ENCODE measurements around the gene SRXN1. TPM values are rescaled to one million over a fixed set of nuclear protein-coding genes. Genes with fewer than 3 reads are reported as not detected.

SRXN1 gene
- total and polyA plus RNA-seq, 2 experiments from 2014 or later: 21.4 to 21.6 TPM

DNA sequence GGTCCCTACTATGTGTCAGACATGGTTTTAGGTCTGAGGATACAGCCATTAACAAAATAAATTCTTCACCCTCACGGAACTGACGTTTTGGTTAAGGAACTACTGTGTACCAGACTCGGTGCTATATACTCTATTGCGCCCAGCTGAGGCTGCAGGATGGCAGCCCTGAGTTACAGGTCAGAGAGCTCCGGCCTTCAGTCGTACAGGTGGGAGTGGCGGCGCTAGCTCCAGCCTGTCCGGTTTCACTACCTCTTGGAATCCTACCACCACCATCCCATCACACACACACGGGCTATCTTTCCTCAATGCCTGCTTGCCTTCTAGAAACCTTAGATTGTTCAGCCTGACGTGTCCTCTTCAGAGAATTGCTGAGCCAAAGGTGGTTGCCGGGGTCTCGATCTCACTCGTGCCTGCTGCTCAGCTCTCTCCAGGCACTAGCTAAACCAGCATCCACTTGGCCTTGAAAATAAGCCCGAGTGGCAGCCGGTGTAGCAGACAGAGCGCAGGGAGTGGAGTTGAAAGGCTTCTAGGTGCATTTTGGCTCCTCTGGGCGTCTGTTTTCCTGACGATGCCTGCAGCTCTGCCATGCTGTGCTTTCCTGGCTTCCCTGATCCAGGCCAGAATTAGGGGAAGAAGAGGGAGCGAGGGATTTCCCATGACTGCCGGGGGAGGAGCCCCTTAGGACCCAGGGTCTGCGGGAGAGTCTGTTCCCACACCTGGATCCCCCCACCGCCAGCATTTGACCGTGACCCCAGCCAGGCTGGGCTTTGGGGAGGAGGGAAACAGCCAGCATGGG, 41.8 kb downstream of the SRXN1 start:
- Histone ChIP-seq H3K9me3 (ENCODE audit: low read depth) (no peaks in the 10 kb centered on the region), H3K4me3 (no peak overlapping the region), H3K4me1 (ENCODE audit: low read depth) (no peaks in the 10 kb centered on the region), H3K27ac (no peak overlapping the region), H3K36me3 (no peaks in the 10 kb centered on the region), H3K27me3 (peaks cover 27% of the 10 kb centered on the region)
- DNase-seq (ENCODE audit: low read depth in 1 of 2, low spot score in 1 of 2): no peak
- TF ChIP-seq, protein P1, sequence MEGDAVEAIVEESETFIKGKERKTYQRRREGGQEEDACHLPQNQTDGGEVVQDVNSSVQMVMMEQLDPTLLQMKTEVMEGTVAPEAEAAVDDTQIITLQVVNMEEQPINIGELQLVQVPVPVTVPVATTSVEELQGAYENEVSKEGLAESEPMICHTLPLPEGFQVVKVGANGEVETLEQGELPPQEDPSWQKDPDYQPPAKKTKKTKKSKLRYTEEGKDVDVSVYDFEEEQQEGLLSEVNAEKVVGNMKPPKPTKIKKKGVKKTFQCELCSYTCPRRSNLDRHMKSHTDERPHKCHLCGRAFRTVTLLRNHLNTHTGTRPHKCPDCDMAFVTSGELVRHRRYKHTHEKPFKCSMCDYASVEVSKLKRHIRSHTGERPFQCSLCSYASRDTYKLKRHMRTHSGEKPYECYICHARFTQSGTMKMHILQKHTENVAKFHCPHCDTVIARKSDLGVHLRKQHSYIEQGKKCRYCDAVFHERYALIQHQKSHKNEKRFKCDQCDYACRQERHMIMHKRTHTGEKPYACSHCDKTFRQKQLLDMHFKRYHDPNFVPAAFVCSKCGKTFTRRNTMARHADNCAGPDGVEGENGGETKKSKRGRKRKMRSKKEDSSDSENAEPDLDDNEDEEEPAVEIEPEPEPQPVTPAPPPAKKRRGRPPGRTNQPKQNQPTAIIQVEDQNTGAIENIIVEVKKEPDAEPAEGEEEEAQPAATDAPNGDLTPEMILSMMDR (IDR thresholded peaks at IDR 0.05; ENCODE audit: low read depth, low read length): no peak

DNA sequence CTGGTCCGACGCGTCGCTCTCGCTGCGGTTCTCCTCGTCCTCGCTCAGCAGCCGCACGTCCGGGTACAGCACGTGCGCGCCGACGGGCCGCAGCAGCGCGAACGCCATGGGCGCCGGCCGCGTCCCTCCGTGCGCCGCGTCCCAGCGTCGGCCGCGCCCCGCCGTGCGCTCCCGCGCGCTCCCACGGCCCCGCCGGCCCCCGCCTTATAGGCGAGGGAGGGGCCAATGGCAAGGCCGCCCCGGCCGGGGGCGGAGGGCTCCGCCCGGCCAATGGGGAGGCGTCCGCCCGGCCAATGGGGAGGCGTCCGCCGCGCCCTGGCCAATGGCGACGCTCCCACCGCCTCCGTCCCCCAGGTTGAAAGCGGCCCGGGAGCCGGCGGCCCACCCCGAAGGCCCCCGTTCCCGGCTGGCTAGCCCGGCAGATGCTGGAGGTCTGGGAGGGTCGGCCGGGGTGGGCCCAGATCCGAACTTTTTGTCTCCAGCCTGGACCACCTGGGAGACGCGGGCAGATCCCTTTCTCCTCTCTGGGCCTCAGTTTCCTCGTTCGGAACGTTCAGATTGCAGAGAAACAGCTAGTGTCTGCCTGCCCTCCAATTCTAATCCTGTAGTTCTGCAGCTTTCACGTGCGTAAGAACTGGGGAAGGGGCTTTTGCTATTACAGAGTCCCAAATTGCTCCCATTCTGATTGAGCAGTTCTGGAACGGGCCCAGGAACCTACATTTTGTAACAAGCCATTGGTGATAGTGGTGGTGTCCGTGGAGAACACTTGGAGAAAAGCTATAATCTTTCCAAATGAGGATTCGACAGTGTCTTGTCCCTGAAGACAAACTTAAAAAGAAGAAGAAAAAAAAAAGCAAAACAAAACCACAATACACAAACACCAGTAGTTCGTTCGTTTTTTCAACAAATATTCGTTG, 42.6 kb downstream of the SRXN1 start, which contains the start of gene TCF15:
TCF15 (minus strand) TSS at position 180 of the 917 bp plus-strand sequence; CDS start at position 108, 72 bp downstream.
- Histone ChIP-seq H3K9me3 (ENCODE audit: low read depth) (no peaks in the 10 kb centered on the region), H3K4me1 (ENCODE audit: low read depth) (no peaks in the 10 kb centered on the region), H3K27me3 (peaks cover 27% of the 10 kb centered on the region), H3K4me3 (peak within 1 kb of the TSS; percentile 27), H3K27ac (no peak within 1 kb of the TSS), H3K36me3 (no peaks in the 10 kb centered on the region)
- TF ChIP-seq, protein P1 (IDR thresholded peaks at IDR 0.05; ENCODE audit: low read depth, low read length): no peak
- DNase-seq (ENCODE audit: low read depth in 1 of 2, low spot score in 1 of 2): peak; percentile 44 to 86

DNA sequence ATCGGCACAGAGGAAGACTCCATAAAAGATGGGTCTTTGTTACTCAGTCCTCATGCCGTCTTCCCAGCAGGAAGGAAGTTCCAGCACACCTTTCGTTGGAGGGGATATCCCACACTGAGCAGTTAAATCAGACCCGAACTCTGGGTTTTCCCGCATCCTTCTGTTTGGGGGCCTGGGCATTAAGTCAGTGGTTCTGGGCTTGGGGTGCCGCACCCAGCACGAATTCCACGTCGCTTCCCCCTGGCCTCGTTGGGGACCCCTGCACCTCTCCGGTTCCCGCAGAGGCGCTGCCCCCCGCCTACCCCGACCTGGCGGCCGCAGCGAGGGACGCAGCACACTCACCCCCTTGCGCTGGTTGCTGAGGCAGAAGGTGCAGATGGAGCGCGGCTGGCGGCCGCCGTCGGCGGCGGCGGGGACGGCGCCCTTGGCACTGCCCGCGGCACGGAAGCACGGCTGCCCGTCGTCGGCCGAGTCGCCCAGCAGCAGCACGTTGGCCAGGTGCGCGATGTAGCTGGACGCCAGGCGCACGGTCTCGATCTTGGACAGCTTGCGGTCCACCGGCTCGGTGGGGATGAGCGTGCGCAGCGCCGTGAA, 43.5 kb downstream of the SRXN1 start:
- peaks cover 27% of the 10 kb centered on the region for H3K27me3 ChIP-seq
- no peaks in the 10 kb centered on the region for H3K9me3 ChIP-seq (ENCODE audit: low read depth)
- H3K4me3 ChIP-seq: peak overlapping the region; percentile 27
- DNase-seq (ENCODE audit: low read depth in 1 of 2, low spot score in 1 of 2): no peak
- H3K4me1 ChIP-seq (ENCODE audit: low read depth): no peaks in the 10 kb centered on the region
- H3K27ac ChIP-seq: no peak overlapping the region
- TF ChIP-seq, protein P1 (IDR thresholded peaks at IDR 0.05; ENCODE audit: low read depth, low read length): no peak
- H3K36me3 ChIP-seq: no peaks in the 10 kb centered on the region

DNA sequence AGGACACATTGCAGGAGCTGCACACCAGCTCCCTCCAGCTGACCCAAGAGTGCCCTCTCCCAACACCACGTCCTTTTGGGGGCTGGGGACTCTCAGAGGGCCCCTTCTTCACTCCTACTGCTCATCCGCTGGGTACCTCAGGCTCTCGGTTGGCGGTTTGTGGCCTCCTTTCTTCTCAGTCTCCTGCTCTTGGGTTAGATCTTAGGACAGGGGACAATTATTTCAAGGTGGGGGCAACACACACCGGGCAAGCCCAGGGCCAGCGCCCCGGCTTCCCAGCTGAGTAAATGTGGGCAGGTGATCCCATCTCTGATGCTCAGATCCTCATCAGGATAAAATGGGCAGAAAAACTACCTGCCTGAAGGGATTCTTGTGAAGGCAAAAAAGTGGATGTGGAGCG, 44.0 kb downstream of the SRXN1 start:
- H3K9me3 ChIP-seq (ENCODE audit: low read depth): no peaks in the 10 kb centered on the region
- H3K4me3 ChIP-seq: no peak overlapping the region
- H3K27me3 ChIP-seq: peaks cover 27% of the 10 kb centered on the region
- H3K27ac ChIP-seq: no peak overlapping the region
- no peaks in the 10 kb centered on the region for H3K4me1 ChIP-seq (ENCODE audit: low read depth)
- no peaks in the 10 kb centered on the region for H3K36me3 ChIP-seq
- TF ChIP-seq, protein P1 (IDR thresholded peaks at IDR 0.05; ENCODE audit: low read depth, low read length): no peak
- DNase-seq (ENCODE audit: low read depth in 1 of 2, low spot score in 1 of 2): no peak

DNA sequence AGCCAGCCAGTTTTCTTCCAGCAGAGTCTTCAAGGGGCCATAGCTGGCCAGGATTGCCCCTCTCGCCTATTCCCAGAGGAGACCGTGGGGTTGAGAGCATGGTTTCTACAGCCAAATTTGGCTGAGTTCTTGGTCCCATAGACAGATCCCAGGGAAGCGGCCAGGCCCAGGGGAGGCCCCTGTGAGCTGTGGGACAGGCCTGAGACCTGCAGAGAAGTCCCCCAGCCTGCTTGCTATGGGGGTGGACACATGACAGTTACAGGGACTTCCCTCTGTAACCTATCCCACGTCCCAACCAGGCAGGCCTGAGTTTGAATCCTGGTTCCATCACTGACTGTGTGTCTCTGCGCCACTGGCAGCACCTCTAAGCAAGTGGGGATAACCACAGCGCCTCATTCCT, 45.5 kb downstream of the SRXN1 start:
- TF ChIP-seq, protein P1 (IDR thresholded peaks at IDR 0.05; ENCODE audit: low read depth, low read length): no peak

More for the DNA sequence above, 45.5 kb downstream of the SRXN1 start:
- Histone ChIP-seq H3K36me3 (no peaks in the 10 kb centered on the region), H3K27ac (no peak overlapping the region), H3K4me1 (ENCODE audit: low read depth) (no peaks in the 10 kb centered on the region), H3K4me3 (no peak overlapping the region), H3K27me3 (peaks cover 27% of the 10 kb centered on the region), H3K9me3 (ENCODE audit: low read depth) (no peaks in the 10 kb centered on the region)
- DNase-seq (ENCODE audit: low read depth in 1 of 2, low spot score in 1 of 2): no peak
